HG03175 (cell line): ENCODE results near the gene SEC61G.

Source experiments
- ATAC-seq: cut with Tn5 transposase; IDR thresholded peaks from one replicate; pipeline ENCODE4 v1.9.1; 2021; ENCODE audit warnings: mild to moderate bottlenecking, moderate library complexity; ENCODE audit not compliant: unreplicated experiment

Gene SEC61G

DNA sequence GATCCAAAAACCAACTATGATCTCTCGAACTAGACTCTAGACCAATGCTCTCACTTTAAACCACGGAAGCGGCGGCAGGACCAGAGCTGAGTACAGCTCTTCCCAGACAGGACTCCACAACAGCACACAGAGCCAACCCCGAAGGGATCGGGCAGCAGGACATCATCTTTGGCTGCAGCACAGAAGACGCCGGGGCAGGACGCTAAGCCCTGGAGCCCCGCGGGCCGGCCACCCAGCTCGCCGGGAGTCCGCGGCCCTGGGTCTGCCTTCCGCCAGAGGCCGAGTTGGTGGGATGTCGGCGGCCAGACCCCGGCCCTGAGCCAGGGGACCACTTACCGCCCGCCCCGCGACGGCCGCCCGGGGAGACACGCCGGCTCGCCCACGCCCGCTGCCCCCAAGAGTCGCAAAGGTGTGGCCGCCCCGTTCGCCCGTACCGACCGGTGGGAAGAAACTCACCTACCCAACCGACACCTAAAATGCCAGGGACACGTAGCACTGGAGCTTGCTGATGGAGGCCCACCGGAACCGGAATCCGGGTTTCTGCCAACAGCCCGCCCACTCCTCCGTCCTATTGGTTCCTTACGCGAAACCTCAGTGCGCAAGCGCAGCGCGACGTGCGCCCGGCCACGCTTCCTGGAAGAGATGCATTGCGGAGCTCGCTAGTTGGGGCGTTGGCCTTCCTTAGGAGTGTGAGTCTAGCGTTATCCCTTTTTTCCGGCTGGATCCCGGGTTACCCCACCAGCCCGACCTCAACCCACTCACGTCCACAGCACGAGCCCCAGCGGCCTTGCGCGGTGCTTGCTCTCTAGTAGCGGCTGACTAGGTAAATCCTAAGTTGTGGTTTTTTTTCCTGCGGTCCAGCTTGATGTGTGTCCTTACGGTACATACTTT lies at the start of gene SEC61G:
Gene SEC61G, minus strand, starts transcription at position 510 of the 891 bp plus-strand sequence. CDS start 1,623 bp downstream, outside the sequence.
- ATAC-seq = peak; percentile 98

DNA sequence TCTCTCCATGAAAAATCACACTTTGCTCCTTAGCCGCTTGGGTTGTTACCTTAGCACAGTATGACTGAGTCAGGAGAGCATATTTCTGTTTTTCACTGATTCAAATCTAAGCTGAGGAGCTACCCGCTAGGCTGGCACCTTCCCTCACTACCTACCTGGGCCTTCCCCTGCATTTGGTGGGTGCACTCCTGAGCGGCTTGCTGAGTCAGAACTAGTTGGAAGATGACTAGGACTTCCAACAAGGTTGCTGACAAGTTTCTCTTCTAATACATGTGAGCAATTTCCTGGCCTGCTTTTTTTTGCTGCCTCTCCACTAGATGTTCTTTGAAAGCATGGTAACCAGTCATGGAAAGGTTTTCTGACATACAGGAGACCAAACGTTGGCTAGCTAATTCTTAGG lies 43.8 kb upstream of the SEC61G start:
- no peak for ATAC-seq

DNA sequence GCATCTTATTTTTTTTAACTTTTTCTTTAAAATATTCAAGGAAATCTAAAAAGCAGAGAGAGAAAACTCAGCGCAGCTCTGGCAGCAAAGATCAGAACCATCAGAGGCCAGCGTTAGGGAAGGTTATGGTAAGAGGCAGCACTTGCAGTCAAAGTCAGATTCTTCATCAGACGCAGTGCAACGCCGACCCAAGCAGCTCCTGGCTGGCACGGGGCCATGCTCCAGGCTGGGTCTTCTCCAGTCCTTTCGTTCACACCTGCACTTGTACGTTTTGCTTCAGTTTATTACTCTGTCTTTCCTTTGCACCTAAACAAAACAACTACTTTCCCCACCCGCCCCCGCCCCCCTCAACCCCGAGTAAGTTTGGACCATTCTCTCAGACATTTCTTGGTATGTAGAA lies 43.1 kb upstream of the SEC61G start:
- ATAC-seq = no peak

DNA sequence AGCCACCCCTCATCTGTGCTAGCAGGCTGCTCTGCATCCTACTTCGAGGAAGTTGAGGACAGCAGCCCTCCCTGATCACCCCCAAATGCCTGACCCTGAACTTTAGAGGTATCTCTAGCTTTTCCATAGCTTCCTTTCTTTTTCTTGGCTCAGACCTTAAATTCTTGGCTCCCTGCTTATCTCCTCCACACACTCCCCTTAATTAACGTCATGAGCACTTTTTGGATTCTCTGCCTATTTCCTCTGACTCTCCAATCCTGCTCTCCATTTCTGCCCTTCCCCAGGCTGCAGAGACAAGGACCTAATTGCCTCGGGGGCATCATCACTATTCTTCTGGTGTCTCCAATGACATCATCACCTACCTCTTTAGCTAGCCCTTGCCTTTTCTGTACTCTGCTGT lies 40.8 kb upstream of the SEC61G start:
- ATAC-seq = no peak

DNA sequence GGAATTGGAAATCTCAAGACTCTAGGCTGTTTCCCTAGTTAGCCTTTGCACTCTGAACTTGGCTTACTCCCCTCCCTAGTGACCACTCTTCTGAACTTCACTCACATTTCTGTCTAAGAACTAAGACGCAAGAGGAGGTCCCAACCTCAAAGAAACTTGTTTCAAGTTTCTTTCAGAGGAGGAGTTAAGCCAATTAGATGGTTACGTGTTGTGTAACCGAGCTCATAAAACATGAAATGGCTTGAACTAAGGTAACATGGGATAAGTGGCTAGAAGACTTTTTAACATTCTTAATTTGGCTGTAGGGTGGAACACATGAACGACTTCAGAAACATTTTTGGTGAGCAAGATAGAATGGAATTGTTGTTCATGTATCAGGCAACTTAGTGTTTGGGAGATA lies 39.5 kb upstream of the SEC61G start:
- ATAC-seq = no peak

DNA sequence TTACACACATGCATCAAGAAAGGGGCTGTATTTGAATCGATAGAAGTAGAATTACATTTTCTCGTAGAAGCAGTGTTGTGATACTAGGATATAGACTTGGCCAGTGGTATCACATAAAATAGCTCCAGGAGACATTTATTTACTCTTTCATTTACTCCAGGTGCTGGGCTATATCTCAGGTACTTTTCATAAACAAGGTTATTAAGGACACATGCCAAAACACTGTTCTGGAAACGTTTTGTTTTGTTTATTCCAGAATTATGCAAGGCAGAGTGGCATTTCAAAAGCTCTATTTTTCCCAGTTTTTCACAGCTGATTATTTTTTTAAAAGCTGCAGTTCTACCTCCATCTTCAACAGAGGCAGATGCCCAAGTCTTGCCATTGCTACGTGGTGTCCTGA lies 37.8 kb upstream of the SEC61G start:
- no peak for ATAC-seq

DNA sequence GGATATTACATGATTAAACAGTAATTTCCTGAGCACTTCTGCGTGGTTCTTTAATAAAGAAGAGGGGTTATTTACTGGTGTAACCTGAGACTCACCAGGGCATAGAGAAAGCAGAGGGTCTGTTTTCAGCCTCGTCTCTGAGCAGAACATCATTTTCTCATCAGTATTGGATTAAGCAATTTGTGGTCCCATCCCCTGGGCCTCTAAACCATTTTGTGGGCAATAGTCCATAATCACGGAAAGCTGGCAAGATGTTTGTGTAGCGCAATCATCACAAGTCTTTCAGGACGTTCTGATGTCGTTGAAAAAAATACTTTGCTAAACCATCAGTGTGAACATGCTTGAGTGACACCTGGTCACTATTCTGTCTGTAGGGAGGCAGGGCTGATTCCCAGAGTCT lies 37.1 kb upstream of the SEC61G start:
- no peak for ATAC-seq

DNA sequence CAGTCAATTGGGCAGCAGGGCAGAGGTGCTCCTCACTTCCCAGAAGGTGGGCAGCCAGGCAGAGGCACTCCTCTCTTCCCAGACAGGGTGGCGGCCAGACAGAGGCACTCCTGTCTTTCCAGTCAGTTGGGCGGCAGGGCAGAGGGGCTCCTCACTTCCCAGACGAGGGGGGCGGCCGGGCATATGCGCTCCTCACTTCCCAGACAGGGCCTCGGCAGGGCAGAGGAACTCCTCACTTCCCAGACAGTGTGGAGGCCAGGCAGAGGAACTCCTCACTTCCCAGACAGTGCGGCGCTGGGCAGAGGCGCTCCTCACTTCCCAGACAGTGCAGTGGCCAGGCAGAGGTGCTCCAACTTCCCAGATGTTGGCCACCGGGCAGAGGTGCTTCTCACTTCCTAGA lies 33.4 kb upstream of the SEC61G start:
- ATAC-seq = no peak

DNA sequence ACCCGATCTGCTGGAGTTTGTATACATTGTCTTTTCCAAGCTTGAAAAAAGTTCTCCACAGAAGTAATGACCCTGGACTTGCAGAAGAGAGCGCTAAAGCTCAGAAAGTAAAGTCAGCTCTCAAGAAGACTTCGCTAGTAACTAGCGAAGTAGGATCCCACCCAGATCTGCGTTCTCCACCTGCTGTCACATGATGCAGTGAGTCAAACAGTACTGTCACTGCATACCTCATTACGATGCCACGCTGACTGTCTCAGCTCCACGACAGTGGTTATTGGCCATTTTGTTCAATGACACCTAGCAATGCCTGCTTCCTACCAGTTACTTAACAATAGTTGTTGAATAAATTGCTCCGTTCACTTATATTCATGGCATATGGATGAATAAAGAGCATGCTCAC lies 29.7 kb upstream of the SEC61G start:
- ATAC-seq = peak; percentile 74

DNA sequence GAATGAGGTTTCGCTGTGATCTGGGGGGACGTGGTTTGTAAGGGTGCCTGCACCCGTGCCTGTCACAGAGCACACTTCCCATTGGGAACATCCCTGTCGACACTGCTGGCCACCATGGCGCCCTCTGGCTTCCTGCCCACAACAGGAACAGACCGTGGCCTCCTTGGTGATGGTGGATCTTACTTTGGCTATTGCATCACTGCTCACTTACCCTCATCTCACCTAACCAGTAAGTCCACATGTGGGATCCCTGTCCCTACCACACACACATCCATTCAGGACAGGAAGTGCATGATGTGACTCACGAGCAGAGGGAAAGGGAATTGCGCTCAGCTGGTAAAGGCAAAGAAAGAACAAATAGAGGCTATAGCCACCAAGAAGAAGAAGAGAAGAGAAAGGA lies 26.2 kb upstream of the SEC61G start:
- no peak for ATAC-seq

DNA sequence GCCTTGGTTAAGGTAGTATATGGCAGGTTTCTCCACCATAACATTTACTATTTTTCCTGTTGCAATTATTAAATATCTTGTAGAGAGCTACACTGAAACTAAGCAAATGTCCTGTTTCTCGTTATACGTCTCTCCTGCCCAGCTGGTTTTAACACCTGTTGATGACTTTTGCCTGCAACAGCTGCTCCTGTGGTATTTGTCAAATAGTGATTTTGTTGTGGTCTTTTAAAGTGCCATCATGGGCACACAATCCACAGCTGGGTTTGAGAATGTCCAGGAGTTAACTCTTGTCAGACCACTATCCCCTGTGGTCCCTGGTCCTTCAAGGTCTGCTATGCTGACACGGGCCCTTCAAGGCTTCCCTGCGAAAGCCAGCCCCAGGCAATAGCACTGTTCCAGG lies 24.9 kb upstream of the SEC61G start:
- ATAC-seq = no peak

DNA sequence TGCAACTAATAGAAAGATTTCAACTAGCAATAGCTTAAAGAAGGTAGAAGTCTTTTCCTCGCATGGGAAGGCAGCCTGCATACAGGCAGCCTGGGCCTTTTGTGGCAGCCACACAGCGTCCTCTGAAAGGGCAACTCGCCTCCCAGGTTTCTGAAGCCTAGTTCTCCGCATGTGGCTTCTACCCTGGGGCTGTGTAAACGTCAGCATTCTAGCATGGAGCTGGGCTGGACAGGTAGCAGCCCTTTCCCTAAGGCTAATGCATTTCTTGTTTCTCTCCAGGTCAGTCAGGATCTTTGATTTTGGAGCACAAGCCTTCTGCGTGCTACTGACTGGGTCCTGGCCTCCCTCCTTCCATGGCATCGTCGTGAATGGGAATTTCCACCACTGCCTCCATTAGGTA lies 23.8 kb upstream of the SEC61G start:
- no peak for ATAC-seq

DNA sequence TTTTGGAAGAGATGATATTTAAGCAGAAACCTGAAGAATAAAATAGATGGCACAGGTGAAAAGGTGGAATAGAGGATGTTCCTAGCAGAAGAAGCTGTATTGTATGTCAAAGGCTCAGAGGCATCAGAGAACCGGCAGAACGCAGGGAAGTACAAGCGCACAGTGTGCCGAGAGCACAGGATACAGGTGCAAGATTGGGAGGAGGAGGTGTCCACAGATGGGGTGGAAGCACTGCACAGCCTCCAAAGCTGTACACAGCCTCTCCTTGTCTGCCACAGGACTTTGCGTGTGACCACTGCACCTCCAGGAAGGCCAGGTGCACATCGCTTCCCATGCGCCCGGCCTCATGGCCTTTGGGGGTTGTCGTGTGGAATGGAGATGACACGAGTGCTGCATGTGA lies 23.3 kb upstream of the SEC61G start:
- ATAC-seq = no peak

DNA sequence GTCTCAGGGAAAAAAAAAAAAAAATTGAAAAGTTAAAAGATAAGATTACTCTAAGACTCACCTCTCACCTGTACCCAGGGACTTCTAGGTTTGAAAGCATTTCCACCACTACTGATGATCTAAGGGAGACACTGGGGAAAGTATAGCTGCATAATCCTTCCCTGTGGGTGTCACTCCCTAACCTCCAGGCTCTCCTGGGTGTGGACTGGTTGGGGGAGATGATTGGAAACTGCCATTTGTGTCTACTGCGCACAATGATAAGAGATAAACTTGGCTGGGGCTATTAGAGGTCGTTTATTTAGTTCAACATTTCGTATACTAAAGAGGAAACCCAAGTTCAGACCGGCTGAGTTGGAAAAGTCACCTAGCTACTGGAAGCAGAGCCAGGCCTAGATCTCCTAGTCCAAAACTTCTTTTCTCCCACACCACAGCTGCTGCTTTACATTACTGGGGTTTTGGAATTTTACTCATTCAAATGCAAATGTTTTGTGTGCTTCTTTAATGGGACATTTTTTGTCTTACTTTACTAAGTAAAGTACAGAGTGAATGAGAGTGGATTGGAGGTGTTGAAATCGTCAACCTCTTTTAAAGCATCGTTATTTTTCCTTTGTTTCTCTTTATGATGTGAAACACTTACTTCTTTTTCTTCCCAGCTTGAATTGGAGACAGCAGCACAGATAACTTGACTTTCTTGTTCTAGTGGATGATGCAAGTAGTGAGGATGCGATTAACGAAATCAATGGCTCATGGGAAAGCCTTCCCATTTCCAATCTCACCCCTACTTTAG lies 22.3 kb upstream of the SEC61G start:
- ATAC-seq = no peak

DNA sequence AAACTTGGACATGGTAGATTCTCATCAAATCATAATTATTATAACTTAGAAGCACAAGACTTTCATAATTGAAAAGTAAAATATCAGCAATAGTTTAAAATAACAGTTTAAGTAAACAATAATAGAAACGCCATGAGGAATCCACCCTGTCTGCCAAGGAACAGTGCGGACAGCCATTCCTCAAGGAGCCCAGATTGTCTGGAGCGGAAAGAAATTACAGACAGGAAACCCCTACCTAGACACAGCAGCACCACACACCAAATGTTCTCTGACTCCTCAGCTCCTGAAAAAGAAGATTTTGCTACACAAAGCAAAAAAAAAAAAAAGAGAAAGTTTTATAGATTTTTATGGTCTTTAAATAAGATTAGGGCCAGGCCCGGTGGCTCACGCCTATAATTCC lies 21.5 kb upstream of the SEC61G start:
- no peak for ATAC-seq

DNA sequence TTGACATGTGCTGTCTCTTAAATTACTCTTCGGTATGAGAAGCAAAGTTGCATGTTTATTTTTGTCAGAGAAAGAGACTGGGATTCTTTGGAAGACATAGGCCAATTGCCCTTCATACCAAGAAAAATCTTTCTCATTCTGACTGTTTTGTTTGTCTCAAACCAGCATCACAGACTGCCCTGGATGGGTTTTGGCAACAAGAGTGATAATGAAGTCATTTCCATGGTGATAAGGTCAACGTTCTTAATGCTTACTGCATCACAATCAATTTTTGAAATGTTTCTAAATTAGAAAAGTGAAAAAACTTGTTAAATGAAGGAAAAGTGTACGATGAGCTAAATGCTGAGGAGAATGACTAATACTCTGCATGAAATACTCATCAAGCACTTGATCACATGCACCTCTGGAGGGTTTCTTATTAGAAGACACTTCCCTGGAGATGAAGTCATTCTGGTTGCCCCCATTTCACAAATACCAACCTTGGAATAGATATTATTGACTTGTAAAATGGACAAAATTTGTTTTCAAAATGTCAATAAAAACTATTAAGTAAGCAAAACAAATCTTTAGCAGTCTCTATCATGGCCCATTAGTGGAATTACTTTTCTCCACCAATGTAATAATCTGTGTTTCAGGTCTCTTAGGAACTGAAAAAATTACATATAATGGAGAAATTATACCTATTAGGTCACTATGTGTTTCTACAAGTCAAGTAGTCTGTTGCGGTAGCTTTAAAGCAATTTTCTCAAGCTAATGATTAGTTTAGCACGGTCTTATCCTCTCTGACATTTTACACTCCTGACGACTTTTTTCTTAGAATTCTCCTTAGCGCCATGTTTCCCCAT lies 19.9 kb upstream of the SEC61G start:
- no peak for ATAC-seq

DNA sequence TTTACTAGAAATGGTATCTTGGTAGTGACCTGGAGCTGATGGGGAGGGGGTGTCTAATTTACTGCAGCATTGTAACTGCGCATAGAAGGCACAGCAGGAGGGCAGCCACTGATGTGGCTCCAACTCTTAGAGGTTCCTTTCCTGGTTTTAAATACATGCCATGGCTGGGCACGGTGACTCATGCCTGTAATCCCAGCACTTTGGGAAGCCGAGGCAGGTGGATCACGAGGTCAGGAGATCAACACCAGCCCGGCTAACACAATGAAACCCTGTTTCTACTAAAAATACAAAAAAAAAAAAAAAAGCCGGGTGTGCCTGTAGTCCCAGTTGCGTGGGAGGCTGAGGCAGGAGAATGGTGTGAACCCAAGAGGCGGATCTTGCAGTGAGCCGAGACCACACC lies 19.2 kb upstream of the SEC61G start:
- no peak for ATAC-seq

DNA sequence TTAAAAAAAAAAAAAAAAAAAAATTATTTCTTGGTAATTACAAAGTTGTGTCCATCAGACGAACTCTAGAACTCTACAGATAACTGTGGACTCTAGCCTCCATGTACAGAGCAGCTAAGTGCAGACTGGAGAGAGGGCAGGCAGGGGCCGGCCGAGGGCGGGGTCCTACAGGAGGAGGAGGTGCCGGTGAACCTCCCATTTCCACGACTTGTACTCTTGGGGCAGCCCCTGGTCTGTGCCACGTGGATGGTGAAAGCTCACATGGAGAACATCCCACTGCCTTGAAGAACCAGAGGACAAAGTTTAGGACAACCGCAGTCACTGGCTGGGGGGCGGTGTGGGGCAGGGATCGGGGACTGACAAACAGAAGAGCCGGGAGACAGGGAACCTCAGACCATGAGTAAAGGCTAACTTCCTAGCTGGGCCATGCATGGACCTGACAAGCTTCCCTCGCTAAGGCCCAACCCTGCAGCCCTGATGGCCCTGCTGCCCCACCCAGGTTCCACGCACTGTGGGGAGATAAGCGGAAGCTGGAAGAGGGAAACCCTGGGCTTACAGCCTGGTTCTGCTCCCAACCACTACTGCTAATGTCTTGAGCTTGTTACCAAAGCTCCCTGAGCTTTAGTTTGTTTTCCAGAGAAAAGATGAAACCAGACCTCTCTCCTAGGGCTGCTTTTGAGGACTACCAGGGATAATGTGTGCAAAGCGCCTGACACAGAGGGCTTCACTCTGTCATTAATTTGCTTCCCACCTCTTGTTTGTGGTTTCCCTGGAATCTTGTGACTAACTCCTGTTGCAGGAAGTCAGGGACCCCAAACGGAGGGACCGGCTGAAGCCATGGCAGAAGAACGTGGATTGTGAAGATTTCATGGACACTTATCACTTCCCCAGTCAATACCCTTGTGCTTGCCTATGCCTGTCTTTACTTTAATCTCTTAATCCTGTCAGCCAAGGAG lies 16.1 kb upstream of the SEC61G start:
- no peak for ATAC-seq

DNA sequence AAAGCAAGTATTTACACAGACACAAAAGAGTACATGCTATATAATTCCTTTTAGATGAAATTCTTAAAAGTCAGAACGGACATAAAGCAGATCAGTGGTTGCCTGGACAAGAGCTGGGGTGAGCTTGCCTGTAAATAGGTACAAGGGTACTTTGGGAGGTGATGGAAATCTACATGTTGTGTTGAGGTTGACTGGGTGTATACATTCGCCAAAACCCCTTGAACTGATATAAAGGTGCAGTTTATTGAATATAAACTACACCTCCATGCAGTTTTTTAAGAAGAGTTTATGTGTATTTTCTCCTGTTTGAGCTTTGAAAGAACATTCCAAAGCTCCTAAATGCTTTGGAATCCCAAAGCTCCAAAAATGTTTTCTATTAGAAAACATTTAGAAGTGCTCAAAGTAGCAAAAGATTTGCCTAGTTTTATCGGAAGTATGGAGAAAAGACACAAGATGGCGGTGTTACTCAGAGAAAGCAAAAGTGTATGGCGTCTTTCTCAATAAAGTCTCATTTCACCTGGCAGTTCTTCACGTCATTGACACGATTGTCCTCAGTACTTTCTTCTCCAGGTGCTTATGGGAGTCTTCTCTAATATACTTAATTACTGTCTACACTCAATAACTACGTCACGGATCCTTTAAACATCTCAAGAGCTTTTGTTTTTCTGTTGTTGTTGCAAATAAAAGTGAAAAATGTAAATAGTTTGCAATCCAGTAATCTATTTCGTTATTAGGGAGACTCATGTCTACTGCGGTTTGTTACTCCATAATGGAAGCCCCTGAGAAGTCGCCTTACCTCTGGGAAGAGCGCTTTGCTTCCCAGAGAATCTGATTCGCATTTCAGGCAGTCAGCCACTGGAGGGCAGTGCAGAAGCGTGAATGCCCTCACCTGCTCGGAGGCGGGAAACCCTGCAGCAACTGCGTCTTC lies 14.7 kb upstream of the SEC61G start:
- ATAC-seq = peak; percentile 81
